HEK293T (cell line): ENCODE measurements around the gene IGF2BP1.
"Not testable (repeated sequence)": the region's sequence is repeated elsewhere in the genome, so short reads cannot be mapped to it uniquely, and the experiment has no call there.

Source experiments
- CTCF ChIA-PET: fragments of 350-600 bp; formaldehyde crosslinking; extraction: SDS; loops from one replicate; lab custom pipeline; 2021; ENCODE audit warnings: antibody characterized with exemption, inconsistent platforms; lab: Yijun Ruan, JAX
- POLR2A ChIA-PET: fragments of 350-600 bp; formaldehyde crosslinking; extraction: SDS; loops from one replicate; lab custom pipeline; 2020; ENCODE audit warnings: antibody characterized with exemption, inconsistent platforms; lab: Yijun Ruan, JAX
- DNase-seq: peaks from one replicate; pipeline ENCODE4 v3.0.0; 2012; ENCODE audit warnings: mixed read lengths; ENCODE audit errors: extremely low spot score
- ARNT ChIP-seq: fragments of 450-650 bp; IDR thresholded peaks from 2 replicates; pipeline ENCODE4 v1.6.1; 2017; ENCODE audit warnings: mild to moderate bottlenecking
- BHLHE40 ChIP-seq: fragments of 450-650 bp; IDR thresholded peaks from 2 replicates; pipeline ENCODE4 v1.6.1; 2016; ENCODE audit warnings: mild to moderate bottlenecking, moderate library complexity, borderline replicate concordance
- CTBP1 ChIP-seq: fragments of 450-650 bp; IDR thresholded peaks from 2 replicates; pipeline ENCODE4 v1.6.1; 2016; ENCODE audit warnings: borderline replicate concordance
- ELF4 ChIP-seq: fragments of 450-650 bp; IDR thresholded peaks from 2 replicates; pipeline ENCODE4 v1.6.1; 2017; ENCODE audit warnings: antibody characterized with exemption
- FOXA1 ChIP-seq: fragments of 450-650 bp; IDR thresholded peaks from 2 replicates; pipeline ENCODE4 v1.6.1; 2016; ENCODE audit warnings: mild to moderate bottlenecking
- FOXK2 ChIP-seq: fragments of 450-650 bp; IDR thresholded peaks from 2 replicates; pipeline ENCODE4 v1.6.1; 2016; ENCODE audit warnings: mild to moderate bottlenecking
- FOXM1 ChIP-seq: fragments of 450-650 bp; IDR thresholded peaks from 2 replicates; pipeline ENCODE4 v1.6.1; 2017; ENCODE audit warnings: mild to moderate bottlenecking, borderline replicate concordance
- HDGF ChIP-seq: fragments of 450-650 bp; IDR thresholded peaks from 2 replicates; pipeline ENCODE4 v1.6.1; 2017; ENCODE audit warnings: antibody characterized with exemption, borderline replicate concordance
- L3MBTL2 ChIP-seq: fragments of 450-650 bp; conservative IDR thresholded peaks from 2 replicates; pipeline ENCODE4 v1.6.1; 2016; ENCODE audit warnings: mild to moderate bottlenecking
- LEF1 ChIP-seq: fragments of 450-650 bp; IDR thresholded peaks from 2 replicates; pipeline ENCODE4 v1.6.1; 2017; ENCODE audit warnings: mild to moderate bottlenecking, borderline replicate concordance
- NFRKB ChIP-seq: fragments of 450-650 bp; IDR thresholded peaks from 2 replicates; pipeline ENCODE4 v1.6.1; 2016; ENCODE audit warnings: mild to moderate bottlenecking, moderate library complexity
- SP1 ChIP-seq: fragments of 450-650 bp; IDR thresholded peaks from 2 replicates; pipeline ENCODE4 v1.6.1; 2017
- SUZ12 ChIP-seq: fragments of 450-650 bp; IDR thresholded peaks from 2 replicates; pipeline ENCODE4 v1.6.1; 2016; ENCODE audit warnings: mild to moderate bottlenecking
- TARDBP ChIP-seq: fragments of 450-650 bp; IDR thresholded peaks from 2 replicates; pipeline ENCODE4 v1.6.1; 2016
- ZNF384 ChIP-seq: fragments of 450-650 bp; IDR thresholded peaks from 2 replicates; pipeline ENCODE4 v1.6.1; 2016
- TF ChIP-seq, protein P1 (sequence below): fragments of 450-650 bp; IDR thresholded peaks from 2 replicates; pipeline ENCODE4 v1.6.1; 2016

IGF2BP1 gene

DNA sequence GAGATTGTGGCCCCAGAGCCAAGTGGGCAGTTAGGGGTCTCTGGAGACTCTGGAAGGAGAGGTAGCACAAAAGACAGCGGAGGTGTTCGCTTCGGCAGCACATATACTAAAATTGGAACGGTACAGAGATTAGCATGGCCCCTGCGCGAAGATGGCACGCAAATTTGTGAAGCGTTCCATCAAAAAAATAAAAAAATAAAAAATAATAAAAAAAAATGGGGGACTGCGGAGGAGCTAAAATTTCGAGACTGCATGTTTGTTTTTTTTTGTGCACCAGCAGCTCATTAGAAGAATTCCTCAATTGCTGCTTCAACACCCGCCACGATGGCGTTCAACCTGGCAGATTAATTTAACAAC lies 39.1 kb downstream of the IGF2BP1 start:
- POLR2A ChIA-PET: interaction anchor here (0.9 to 1.0 kb wide), 2 partner anchors 92 to 144 kb away, joined by 3 read pairs; partner anchors contain the start of genes ATP5MC1 and SNF8
- CTCF ChIA-PET: interaction anchor here (0.6 kb wide), 1 partner anchor 9 kb away, joined by 3 read pairs; no protein-coding TSS in a partner anchor
- DNase-seq: no peak
- TF ChIP-seq ZNF384 (no peak), ELF4 (no peak), BHLHE40 (no peak), CTBP1 (no peak)
- TF ChIP-seq, protein P1, sequence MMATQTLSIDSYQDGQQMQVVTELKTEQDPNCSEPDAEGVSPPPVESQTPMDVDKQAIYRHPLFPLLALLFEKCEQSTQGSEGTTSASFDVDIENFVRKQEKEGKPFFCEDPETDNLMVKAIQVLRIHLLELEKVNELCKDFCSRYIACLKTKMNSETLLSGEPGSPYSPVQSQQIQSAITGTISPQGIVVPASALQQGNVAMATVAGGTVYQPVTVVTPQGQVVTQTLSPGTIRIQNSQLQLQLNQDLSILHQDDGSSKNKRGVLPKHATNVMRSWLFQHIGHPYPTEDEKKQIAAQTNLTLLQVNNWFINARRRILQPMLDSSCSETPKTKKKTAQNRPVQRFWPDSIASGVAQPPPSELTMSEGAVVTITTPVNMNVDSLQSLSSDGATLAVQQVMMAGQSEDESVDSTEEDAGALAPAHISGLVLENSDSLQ: no peak

DNA sequence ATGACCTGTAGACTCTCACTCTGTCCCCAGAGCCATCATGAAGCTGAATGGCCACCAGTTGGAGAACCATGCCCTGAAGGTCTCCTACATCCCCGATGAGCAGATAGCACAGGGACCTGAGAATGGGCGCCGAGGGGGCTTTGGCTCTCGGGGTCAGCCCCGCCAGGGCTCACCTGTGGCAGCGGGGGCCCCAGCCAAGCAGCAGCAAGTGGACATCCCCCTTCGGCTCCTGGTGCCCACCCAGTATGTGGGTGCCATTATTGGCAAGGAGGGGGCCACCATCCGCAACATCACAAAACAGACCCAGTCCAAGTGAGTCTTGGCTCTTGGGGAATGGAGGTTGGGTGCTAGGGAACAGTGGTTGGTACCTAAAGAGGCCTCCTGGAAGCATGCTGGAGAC lies 41.0 kb downstream of the IGF2BP1 start:
- ChIA-PET CTCF (no interaction called here), POLR2A (no interaction called here)
- DNase-seq: no peak
- no peak for TF ChIP-seq ZNF384
- no peak for TF ChIP-seq FOXM1
- no peak for TF ChIP-seq FOXA1
- no peak for TF ChIP-seq BHLHE40
- TF ChIP-seq LEF1: no peak
- TF ChIP-seq, protein P1: no peak
- TF ChIP-seq SUZ12: no peak
- TF ChIP-seq TARDBP: no peak
- TF ChIP-seq ARNT: no peak
- TF ChIP-seq ELF4: no peak

DNA sequence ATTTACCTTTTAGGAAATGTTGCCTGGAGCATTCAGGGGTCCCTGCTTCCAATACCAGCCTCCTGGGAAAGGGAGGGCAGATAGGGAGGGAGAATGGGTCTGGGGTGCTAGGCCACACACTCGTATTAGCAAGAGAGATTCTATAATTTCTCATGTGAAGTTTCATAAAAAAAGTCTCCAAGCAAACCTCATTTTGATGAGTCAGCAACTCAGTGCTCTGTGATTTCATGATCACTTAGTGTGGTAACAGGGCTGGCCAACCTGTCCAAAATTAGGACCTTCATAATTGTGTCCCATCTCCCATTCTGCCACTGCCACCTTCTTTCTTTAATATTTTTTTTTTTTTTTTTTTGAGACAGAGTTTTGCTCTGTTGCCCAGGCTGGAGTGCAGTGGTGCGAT lies 41.4 kb downstream of the IGF2BP1 start:
- POLR2A ChIA-PET: interaction anchor here (1.0 kb wide), 1 partner anchor 65 kb away, joined by 3 read pairs; no protein-coding TSS in a partner anchor
- no peak for TF ChIP-seq LEF1
- no peak for TF ChIP-seq ARNT
- no peak for TF ChIP-seq L3MBTL2
- TF ChIP-seq ELF4: no peak
- TF ChIP-seq FOXM1: no peak
- no peak for TF ChIP-seq SUZ12
- TF ChIP-seq FOXA1: no peak
- TF ChIP-seq TARDBP: no peak
- CTCF ChIA-PET: no interaction called here
- no peak for DNase-seq

DNA sequence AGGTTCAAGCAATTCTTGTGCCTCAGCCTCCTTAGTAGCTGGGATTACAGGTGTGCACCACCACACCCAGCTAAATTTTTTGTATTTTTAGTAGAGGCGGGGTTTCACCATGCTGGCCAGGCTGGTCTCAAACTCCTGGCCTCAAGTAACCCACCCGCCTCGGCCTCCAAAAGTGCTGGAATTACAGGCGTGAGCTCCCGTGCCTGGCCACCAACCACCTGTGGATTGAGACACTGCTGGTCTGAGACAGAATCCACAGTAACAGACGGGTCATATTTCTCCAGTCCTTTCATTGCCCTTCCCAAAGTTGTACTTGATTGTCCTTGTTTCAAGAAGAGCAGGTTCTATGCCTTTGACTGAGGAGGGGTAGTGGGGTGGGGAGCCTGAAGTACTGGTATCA lies 42.3 kb downstream of the IGF2BP1 start:
- DNase-seq, CTCF ChIA-PET: not testable (repeated sequence)
- POLR2A ChIA-PET: interaction anchor here (1.0 kb wide), 1 partner anchor 66 kb away, joined by 3 read pairs; no protein-coding TSS in a partner anchor

DNA sequence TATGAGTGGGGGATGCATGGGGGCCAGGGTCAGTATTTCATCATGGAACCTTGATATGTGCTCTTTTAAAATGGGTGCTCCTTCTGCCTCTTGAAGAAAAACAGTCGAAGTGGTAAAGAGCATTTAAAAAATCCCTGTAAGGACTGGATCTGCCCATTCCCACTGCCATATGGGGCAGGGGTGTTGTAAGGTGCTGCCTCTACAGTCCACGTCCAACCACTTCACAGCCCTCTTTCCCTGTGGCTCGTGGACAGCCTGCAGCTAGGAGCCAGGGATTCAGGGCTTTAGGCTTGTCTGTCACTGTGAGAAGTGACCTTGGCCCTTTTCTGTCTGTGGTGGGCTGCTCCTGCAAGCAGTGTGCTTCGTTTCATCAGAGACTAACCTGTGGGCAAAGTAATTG lies 44.3 kb downstream of the IGF2BP1 start:
- TF ChIP-seq NFRKB (no peak), ELF4 (no peak), HDGF (no peak), SP1 (no peak), L3MBTL2 (no peak), SUZ12 (no peak), LEF1 (no peak), FOXA1 (no peak), TARDBP (no peak), ARNT (no peak), ZNF384 (no peak), FOXK2 (no peak), FOXM1 (no peak), BHLHE40 (no peak), CTBP1 (no peak)
- TF ChIP-seq, protein P1: no peak
- CTCF ChIA-PET: no interaction called here
- DNase-seq: no peak
- POLR2A ChIA-PET: no interaction called here

DNA sequence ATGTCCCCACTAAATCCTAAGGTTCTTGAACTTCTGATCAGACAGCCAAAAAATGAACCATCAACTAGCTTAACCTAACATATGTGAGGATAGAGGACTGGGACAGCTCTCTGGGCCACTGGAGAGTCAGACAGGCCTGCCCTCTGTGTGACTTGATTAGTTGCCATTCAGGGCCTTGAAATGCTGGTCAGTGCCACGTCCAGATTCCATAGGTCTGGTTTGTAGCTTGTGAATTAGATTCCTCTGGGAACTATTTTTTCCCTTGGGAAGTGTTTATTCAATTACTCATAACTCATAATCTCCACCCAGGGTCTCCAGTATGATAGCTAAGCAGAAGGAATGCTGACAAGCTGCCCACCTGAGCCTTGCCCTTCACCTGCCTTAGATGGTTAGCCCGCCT lies 48.2 kb downstream of the IGF2BP1 start:
- CTCF ChIA-PET: interaction anchor here (1.2 kb wide), 1 partner anchor 9 kb away, joined by 3 read pairs; no protein-coding TSS in a partner anchor
- no peak for DNase-seq
- TF ChIP-seq, protein P1: no peak
- TF ChIP-seq FOXK2: no peak
- POLR2A ChIA-PET: interaction anchor here (0.9 kb wide), 1 partner anchor 101 kb away, joined by 4 read pairs; the partner anchor contains the start of gene SNF8

DNA sequence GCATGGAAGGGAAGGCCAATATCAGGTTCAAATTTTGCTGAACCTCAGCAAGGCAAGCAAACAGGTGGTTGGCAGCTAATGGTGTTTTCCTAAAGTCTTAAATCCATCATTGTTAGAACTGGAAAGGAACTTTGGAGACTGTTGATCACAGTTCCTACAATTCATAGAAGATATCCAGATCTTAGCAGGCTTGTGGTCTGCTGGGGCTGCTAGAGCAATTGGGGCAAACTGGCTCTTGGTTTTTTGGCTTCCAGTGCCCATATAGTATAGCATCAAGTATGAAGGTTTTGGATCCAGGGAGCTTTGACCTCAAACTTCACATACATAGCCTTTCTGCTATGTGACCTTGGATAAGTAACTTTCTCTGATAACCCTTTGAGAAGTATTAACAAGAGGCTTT lies 49.7 kb downstream of the IGF2BP1 start:
- ChIA-PET POLR2A (no interaction called here), CTCF (interaction anchor here (0.6 kb wide), 1 partner anchor 168 kb away, joined by 3 read pairs; no protein-coding TSS in a partner anchor)
- TF ChIP-seq NFRKB: no peak
- TF ChIP-seq LEF1: no peak
- no peak for TF ChIP-seq CTBP1
- TF ChIP-seq SUZ12: no peak
- TF ChIP-seq HDGF: no peak
- no peak for TF ChIP-seq ARNT
- TF ChIP-seq ELF4: no peak
- no peak for TF ChIP-seq ZNF384
- no peak for DNase-seq
